ENCODE measurements around the gene EIF2S1.

The EIF2S1 gene

GRCh38 chr14:67345583-67345982 lies 14.5 kb upstream of the EIF2S1 start:
- peaks cover 48 to 69% of the 10 kb centered on the region in 2 donors for H3K36me3 ChIP-seq (ENCODE audit: control insufficient read depth in 1 of 2, insufficient read depth in 2 of 2, low read length in 2 of 2)
- no peak overlapping the region for H3K4me3 ChIP-seq (ENCODE audit: low read depth in 1 of 2, low read length in 2 of 2)
- H3K27me3 ChIP-seq (ENCODE audit: low read depth, low read length), result no peaks in the 10 kb centered on the region
- no peak overlapping the region for H3K27ac ChIP-seq (ENCODE audit: low read length)
- no peaks in the 10 kb centered on the region for H3K9me3 ChIP-seq (ENCODE audit: control insufficient read depth in 1 of 2, low read length in 2 of 2)
- H3K4me1 ChIP-seq (ENCODE audit: control insufficient read depth in 1 of 2, insufficient read depth in 2 of 2, low read length in 2 of 2), result no peaks in the 10 kb centered on the region

GRCh38 chr14:67352055-67352454 lies 8.1 kb upstream of the EIF2S1 start:
- Histone ChIP-seq H3K4me1 (ENCODE audit: control insufficient read depth in 1 of 2, insufficient read depth in 2 of 2, low read length in 2 of 2) (peaks cover 0 to 6% of the 10 kb centered on the region in 2 donors), H3K9me3 (ENCODE audit: control insufficient read depth in 1 of 2, low read length in 2 of 2) (no peaks in the 10 kb centered on the region), H3K4me3 (ENCODE audit: low read depth in 1 of 2, low read length in 2 of 2) (no peak overlapping the region), H3K36me3 (ENCODE audit: control insufficient read depth in 1 of 2, insufficient read depth in 2 of 2, low read length in 2 of 2) (peaks cover 27 to 53% of the 10 kb centered on the region in 2 donors), H3K27ac (ENCODE audit: low read length) (no peak overlapping the region), H3K27me3 (ENCODE audit: low read depth, low read length) (no peaks in the 10 kb centered on the region)

GRCh38 chr14:67357186-67357968 lies 2.8 kb upstream of the EIF2S1 start:
- Histone ChIP-seq H3K36me3 (ENCODE audit: control insufficient read depth in 1 of 2, insufficient read depth in 2 of 2, low read length in 2 of 2) (peaks cover 0 to 20% of the 10 kb centered on the region in 2 donors), H3K27ac (ENCODE audit: low read length) (no peak overlapping the region), H3K4me3 (ENCODE audit: low read depth in 1 of 2, low read length in 2 of 2) (no peak overlapping the region), H3K9me3 (ENCODE audit: control insufficient read depth in 1 of 2, low read length in 2 of 2) (no peaks in the 10 kb centered on the region), H3K27me3 (ENCODE audit: low read depth, low read length) (no peaks in the 10 kb centered on the region), H3K4me1 (ENCODE audit: control insufficient read depth in 1 of 2, insufficient read depth in 2 of 2, low read length in 2 of 2) (peaks cover 14 to 43% of the 10 kb centered on the region in 2 donors)

- Histone ChIP-seq H3K9me3 (ENCODE audit: control insufficient read depth in 1 of 2, low read length in 2 of 2) (no peaks in the 10 kb centered on the region), H3K27ac (ENCODE audit: low read length) (no peak overlapping the region), H3K4me1 (ENCODE audit: control insufficient read depth in 1 of 2, insufficient read depth in 2 of 2, low read length in 2 of 2) (peaks cover 14 to 49% of the 10 kb centered on the region in 2 donors)
Observed at GRCh38 chr14:67357969-67358354, 2.2 kb upstream of the EIF2S1 start.

GRCh38 chr14:67358924-67359774 lies 979 bp upstream of the EIF2S1 start:
- H3K4me3 ChIP-seq (ENCODE audit: low read depth in 1 of 2, low read length in 2 of 2), result peak overlapping the region; percentile 94 to 96
- H3K27me3 ChIP-seq (ENCODE audit: low read depth, low read length), result no peaks in the 10 kb centered on the region
- H3K36me3 ChIP-seq (ENCODE audit: control insufficient read depth in 1 of 2, insufficient read depth in 2 of 2, low read length in 2 of 2), result peaks cover 0 to 11% of the 10 kb centered on the region in 2 donors
- no peaks in the 10 kb centered on the region for H3K9me3 ChIP-seq (ENCODE audit: control insufficient read depth in 1 of 2, low read length in 2 of 2)
- H3K27ac ChIP-seq (ENCODE audit: low read length), result peak overlapping the region; percentile 99
- H3K4me1 ChIP-seq (ENCODE audit: control insufficient read depth in 1 of 2, insufficient read depth in 2 of 2, low read length in 2 of 2), result peaks cover 14 to 52% of the 10 kb centered on the region in 2 donors

More at GRCh38 chr14:67357969-67358354, 2.2 kb upstream of the EIF2S1 start:
- Histone ChIP-seq H3K27me3 (ENCODE audit: low read depth, low read length) (no peaks in the 10 kb centered on the region), H3K36me3 (ENCODE audit: control insufficient read depth in 1 of 2, insufficient read depth in 2 of 2, low read length in 2 of 2) (peaks cover 0 to 16% of the 10 kb centered on the region in 2 donors), H3K4me3 (ENCODE audit: low read depth in 1 of 2, low read length in 2 of 2) (peak overlapping the region; percentile 94 to 96)

GRCh38 chr14:67360470-67361206 lies 510 bp downstream of the EIF2S1 start:
- no peaks in the 10 kb centered on the region for H3K9me3 ChIP-seq (ENCODE audit: control insufficient read depth in 1 of 2, low read length in 2 of 2)
- peak overlapping the region; percentile 99 for H3K27ac ChIP-seq (ENCODE audit: low read length)
- peaks cover 13 to 18% of the 10 kb centered on the region in 2 donors for H3K36me3 ChIP-seq (ENCODE audit: control insufficient read depth in 1 of 2, insufficient read depth in 2 of 2, low read length in 2 of 2)
- H3K27me3 ChIP-seq (ENCODE audit: low read depth, low read length), result no peaks in the 10 kb centered on the region
- peaks cover 14 to 52% of the 10 kb centered on the region in 2 donors for H3K4me1 ChIP-seq (ENCODE audit: control insufficient read depth in 1 of 2, insufficient read depth in 2 of 2, low read length in 2 of 2)
- peak overlapping the region; percentile 94 to 96 for H3K4me3 ChIP-seq (ENCODE audit: low read depth in 1 of 2, low read length in 2 of 2)

GRCh38 chr14:67365476-67365875 lies 5.3 kb downstream of the EIF2S1 start:
- peaks cover 27 to 32% of the 10 kb centered on the region in 2 donors for H3K36me3 ChIP-seq (ENCODE audit: control insufficient read depth in 1 of 2, insufficient read depth in 2 of 2, low read length in 2 of 2)

GRCh38 chr14:67370830-67371229 lies 10.7 kb downstream of the EIF2S1 start:
- Histone ChIP-seq H3K9me3 (ENCODE audit: control insufficient read depth in 1 of 2, low read length in 2 of 2) (no peaks in the 10 kb centered on the region), H3K27ac (ENCODE audit: low read length) (no peak overlapping the region), H3K27me3 (ENCODE audit: low read depth, low read length) (no peaks in the 10 kb centered on the region), H3K4me3 (ENCODE audit: low read depth in 1 of 2, low read length in 2 of 2) (no peak overlapping the region), H3K36me3 (ENCODE audit: control insufficient read depth in 1 of 2, insufficient read depth in 2 of 2, low read length in 2 of 2) (peaks cover 38 to 56% of the 10 kb centered on the region in 2 donors), H3K4me1 (ENCODE audit: control insufficient read depth in 1 of 2, insufficient read depth in 2 of 2, low read length in 2 of 2) (no peaks in the 10 kb centered on the region)

More at GRCh38 chr14:67365476-67365875, 5.3 kb downstream of the EIF2S1 start:
- Histone ChIP-seq H3K4me3 (ENCODE audit: low read depth in 1 of 2, low read length in 2 of 2) (no peak overlapping the region), H3K9me3 (ENCODE audit: control insufficient read depth in 1 of 2, low read length in 2 of 2) (no peaks in the 10 kb centered on the region), H3K27ac (ENCODE audit: low read length) (no peak overlapping the region), H3K4me1 (ENCODE audit: control insufficient read depth in 1 of 2, insufficient read depth in 2 of 2, low read length in 2 of 2) (peaks cover 10 to 26% of the 10 kb centered on the region in 2 donors), H3K27me3 (ENCODE audit: low read depth, low read length) (no peaks in the 10 kb centered on the region)

GRCh38 chr14:67371247-67372148 lies 11.4 kb downstream of the EIF2S1 start:
- Histone ChIP-seq H3K27ac (ENCODE audit: low read length) (no peak overlapping the region), H3K36me3 (ENCODE audit: control insufficient read depth in 1 of 2, insufficient read depth in 2 of 2, low read length in 2 of 2) (peaks cover 38 to 56% of the 10 kb centered on the region in 2 donors)

GRCh38 chr14:67372833-67373232 lies 12.7 kb downstream of the EIF2S1 start:
- Histone ChIP-seq H3K4me1 (ENCODE audit: control insufficient read depth in 1 of 2, insufficient read depth in 2 of 2, low read length in 2 of 2) (no peaks in the 10 kb centered on the region), H3K27me3 (ENCODE audit: low read depth, low read length) (no peaks in the 10 kb centered on the region), H3K4me3 (ENCODE audit: low read depth in 1 of 2, low read length in 2 of 2) (no peak overlapping the region), H3K27ac (ENCODE audit: low read length) (no peak overlapping the region), H3K9me3 (ENCODE audit: control insufficient read depth in 1 of 2, low read length in 2 of 2) (no peaks in the 10 kb centered on the region), H3K36me3 (ENCODE audit: control insufficient read depth in 1 of 2, insufficient read depth in 2 of 2, low read length in 2 of 2) (peaks cover 44 to 57% of the 10 kb centered on the region in 2 donors)

More at GRCh38 chr14:67371247-67372148, 11.4 kb downstream of the EIF2S1 start:
- no peak overlapping the region for H3K4me3 ChIP-seq (ENCODE audit: low read depth in 1 of 2, low read length in 2 of 2)
- no peaks in the 10 kb centered on the region for H3K9me3 ChIP-seq (ENCODE audit: control insufficient read depth in 1 of 2, low read length in 2 of 2)
- no peaks in the 10 kb centered on the region for H3K4me1 ChIP-seq (ENCODE audit: control insufficient read depth in 1 of 2, insufficient read depth in 2 of 2, low read length in 2 of 2)
- H3K27me3 ChIP-seq (ENCODE audit: low read depth, low read length), result no peaks in the 10 kb centered on the region

Measured in muscle layer of duodenum (tissue), 2 donors.